HG03159 (cell line): ENCODE data around the gene DEPDC1.
"Not testable (repeated sequence)": the region's sequence is repeated elsewhere in the genome, so short reads cannot be mapped to it uniquely, and the experiment has no call there.

Experiments
- ATAC-seq: cut with Tn5 transposase; IDR thresholded peaks from one replicate; pipeline ENCODE4 v1.9.1; 2021; ENCODE audit warnings: mild to moderate bottlenecking, moderate library complexity; ENCODE audit not compliant: unreplicated experiment

The DEPDC1 gene, protein sequence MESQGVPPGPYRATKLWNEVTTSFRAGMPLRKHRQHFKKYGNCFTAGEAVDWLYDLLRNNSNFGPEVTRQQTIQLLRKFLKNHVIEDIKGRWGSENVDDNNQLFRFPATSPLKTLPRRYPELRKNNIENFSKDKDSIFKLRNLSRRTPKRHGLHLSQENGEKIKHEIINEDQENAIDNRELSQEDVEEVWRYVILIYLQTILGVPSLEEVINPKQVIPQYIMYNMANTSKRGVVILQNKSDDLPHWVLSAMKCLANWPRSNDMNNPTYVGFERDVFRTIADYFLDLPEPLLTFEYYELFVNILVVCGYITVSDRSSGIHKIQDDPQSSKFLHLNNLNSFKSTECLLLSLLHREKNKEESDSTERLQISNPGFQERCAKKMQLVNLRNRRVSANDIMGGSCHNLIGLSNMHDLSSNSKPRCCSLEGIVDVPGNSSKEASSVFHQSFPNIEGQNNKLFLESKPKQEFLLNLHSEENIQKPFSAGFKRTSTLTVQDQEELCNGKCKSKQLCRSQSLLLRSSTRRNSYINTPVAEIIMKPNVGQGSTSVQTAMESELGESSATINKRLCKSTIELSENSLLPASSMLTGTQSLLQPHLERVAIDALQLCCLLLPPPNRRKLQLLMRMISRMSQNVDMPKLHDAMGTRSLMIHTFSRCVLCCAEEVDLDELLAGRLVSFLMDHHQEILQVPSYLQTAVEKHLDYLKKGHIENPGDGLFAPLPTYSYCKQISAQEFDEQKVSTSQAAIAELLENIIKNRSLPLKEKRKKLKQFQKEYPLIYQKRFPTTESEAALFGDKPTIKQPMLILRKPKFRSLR

DNA sequence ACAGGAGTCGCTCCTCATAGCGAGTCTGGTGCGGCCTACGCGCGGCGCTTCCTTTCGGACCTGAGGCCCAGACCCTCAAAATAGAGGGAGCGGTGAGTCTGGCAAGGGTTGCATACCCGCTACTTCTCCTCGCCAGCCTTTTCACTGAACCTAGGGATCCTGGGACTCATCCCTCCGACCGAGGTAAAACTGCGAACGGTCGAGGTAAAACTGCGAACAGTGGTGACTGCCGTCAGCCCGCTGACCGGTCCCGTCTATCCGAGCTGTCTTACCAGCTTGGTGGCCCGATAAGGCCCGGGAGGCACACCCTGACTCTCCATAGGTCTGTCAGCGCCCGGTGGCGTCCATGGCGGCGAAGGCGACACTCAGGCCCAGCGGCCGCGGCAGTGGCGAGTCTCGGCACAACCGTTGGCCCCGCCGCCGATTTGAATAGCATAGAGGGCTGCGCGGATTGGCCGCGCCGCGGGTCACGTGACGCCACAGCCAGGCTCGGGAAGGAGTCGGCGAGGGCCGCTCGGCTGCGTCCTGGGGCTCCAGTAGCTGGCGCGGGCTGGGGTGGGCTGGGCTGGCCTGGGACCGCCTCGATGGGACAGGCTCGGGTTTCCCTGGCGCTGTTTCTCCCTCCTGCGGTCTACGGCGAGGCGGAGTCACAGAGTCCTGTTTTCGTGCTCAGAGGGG, at the start of gene DEPDC1:
Gene DEPDC1, minus strand, starts transcription at position 403 of the 678 bp plus-strand sequence. Its CDS starts 83 bp downstream, at position 320.
- ATAC-seq = peak; percentile 96

DNA sequence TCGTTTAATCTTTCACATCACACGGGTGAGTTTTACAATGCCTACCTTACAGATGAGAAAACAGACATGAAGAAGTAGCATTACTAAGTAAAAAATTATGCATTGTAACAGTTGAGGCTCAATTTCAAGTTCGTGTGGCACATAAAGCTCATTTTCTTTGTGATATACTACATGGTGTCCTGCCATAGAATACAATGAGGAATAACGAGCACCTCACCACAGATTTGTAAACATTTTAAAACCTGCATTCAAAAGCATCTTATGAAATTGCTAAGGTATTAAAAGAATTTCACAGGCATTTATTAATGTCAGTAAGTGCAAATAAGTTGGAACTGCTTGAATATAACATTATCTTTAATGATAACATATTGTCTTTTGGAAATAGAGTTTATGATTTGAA, 47.8 kb upstream of the DEPDC1 start:
- ATAC-seq = no peak

DNA sequence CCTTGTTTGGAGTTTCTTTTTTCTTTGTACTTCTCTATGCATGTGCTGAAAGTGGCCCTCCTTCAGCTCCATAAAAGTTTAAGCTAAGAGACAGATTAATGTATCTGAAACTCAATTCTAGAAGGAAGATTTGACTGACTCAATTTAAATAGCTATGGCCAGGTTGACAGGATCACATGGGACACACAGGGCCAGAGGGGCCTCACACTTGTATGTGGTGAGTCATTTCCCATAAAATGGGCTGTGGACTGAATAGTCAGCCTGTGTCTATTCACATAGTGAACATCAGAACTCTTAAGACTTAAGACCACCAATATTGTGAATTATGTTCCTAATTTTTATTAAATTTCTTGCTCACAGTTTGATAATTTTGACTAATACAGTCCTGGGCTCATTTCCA, 45.7 kb upstream of the DEPDC1 start:
- no peak for ATAC-seq

DNA sequence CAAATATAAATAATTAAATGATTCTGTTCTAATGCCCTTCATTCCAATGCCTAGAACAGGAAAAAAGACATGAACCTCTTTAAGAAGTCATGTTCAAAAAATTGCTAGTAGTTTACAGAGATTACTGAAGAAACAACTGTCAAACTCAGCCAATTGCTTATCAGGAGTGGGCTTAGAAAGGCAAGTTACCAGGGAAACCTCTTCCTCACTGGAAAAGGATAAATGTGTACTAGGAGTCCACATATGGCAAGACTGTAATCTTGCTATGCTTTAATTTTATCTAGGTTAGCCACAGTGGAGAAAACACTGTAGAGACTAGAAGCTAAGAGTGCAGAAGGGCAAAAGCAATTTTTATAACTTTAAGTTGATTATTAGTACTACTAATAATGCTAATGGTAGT, 42.1 kb upstream of the DEPDC1 start:
- ATAC-seq = no peak

DNA sequence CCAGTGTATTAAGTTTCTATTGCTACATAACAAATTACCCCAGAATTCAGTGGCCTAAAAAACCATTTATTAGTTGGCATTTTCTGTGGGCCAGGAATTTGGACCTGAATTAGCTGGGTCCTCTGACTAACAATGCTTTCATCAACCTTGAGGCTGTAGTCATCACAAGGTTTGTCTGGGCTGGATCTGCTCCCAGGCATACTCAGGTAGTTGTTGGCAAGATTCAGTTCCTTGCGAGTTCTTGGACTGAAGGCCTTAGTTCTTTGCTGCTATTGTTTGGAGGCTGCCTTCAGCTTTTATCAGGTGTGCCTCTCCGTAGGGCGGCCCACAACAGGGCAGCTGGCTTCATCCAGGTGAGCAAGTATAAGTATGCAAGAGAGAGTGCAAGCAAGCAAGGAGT, 31.4 kb upstream of the DEPDC1 start:
- ATAC-seq = no peak

DNA sequence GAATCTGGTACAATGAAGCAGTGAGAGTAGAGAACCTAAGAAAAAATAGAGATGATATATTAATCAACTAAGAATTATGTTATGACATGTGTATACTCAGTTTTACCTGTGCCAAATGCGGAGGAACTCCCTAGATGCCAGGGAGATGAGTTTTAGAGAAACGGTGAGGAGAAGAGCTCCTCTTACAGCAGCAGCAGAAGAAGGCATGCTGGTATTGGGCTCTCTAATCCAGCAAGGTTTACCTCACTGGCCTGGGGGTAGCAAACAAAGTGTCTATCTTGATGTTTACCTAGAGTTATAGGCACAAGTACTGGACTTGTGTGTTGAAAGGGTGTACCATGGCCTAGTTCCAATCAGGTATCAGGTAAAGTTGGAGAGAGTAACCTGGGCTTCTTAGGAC, 28.9 kb upstream of the DEPDC1 start:
- no peak for ATAC-seq

DNA sequence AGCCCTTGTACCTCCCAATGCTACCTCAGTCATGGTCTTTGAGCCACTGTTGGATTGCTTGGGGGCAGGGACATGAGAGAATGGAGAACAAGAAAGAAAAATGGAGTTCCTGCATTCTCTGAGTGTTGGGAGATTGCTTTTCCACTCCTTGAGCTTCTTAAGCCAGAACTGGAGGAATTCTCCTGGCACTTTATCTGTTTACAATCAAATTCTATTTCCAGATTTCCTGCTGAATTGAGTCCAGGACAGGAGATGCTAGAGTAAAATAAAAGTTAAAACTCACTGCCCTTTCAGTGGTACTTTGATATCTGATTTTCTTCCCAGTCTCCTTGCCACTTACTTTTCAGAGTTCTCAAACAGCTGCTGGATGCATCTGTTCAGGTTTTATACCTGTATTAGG, 24.4 kb upstream of the DEPDC1 start:
- no peak for ATAC-seq

DNA sequence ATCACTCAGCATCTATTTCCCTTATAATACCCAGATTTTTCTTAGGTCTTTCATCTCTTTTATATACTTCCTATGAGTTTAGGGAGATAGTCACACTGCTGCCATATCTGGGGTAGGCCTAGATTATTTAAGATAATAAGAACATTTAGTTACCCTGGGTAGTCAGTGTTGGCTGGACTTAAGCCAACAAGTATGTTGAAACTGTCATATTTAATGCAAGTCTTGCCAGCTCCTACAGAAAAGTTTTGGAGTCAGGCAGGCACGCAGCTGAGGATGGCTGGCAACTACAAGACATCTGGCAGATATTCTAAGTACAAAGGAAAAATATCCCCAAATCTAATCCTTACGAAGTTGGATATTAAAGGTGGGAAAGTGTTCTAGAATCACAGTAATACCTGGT, 19.2 kb upstream of the DEPDC1 start:
- no peak for ATAC-seq

DNA sequence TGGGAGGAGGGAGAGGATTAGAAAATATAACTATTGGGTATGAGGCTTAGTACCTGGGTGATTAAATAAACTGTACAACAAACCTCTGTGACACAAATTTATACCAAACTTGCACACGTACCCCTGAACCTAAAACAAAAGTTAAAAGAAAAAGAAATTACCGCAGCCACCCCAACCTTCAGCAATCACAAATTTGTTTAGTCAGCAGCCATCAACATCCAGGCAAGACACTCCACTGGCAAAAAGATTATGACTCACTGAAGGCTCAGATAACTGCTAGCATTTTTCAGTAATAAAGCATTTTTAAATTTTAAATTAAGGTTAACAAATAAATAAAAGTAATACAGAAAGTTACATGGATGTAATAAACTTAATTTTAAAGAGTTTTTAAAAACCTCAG, 14.4 kb upstream of the DEPDC1 start:
- ATAC-seq = no peak

DNA sequence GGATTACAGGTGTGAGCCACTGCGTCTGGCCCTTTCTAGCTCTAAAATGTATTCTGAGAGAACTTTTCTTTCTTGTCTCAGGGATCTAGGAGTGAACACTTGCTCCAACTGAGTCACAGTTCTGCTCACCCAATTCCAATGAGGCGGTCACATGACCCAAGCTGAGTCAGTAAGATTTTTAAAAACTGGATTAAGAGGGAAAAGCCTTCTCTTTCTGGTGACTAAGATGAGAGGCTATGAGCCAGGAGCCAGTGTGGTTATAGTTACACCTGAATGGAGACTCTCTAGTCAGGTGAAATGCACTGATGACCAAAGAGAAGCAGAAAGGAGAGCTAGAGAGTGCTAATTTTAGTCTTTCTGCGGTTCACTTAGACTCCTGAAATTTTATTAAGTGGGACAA, 9.5 kb upstream of the DEPDC1 start:
- no peak for ATAC-seq

DNA sequence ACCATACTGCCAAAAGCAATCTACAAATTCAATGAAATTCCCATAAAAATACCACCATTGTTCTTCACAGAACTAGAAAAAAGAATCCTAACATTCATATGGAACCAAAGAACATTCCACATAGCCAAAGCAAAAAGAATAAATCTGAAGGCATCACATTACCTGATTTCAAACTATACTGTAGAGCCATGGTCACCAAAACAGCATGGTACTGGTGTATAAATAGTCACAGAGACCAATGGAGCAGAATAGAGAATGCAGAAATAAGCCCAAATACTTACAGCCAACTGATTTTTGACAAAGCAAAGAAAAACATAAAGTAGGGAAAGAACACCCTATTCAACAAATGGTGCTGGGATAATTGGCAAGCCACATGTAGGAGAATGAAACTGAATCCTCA, 6.2 kb upstream of the DEPDC1 start:
- ATAC-seq = no peak

DNA sequence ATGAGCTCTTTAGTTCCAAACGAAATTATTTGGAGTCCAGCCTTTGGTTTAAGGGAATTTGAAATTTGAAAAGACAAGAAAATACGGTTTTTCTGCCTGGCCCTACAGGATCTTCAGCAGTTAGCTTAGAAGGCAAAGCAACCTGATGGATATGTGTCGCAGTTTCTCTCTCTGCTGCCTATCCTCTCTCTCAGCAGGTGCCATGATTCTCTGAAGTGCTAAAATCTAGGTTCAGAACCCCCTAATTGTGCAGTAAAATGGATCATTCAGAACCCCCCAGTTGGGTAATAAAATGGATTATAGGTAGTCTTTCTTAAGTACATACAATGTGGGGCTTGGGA, 446 bp upstream of the DEPDC1 start:
- ATAC-seq = peak; percentile 25

DNA sequence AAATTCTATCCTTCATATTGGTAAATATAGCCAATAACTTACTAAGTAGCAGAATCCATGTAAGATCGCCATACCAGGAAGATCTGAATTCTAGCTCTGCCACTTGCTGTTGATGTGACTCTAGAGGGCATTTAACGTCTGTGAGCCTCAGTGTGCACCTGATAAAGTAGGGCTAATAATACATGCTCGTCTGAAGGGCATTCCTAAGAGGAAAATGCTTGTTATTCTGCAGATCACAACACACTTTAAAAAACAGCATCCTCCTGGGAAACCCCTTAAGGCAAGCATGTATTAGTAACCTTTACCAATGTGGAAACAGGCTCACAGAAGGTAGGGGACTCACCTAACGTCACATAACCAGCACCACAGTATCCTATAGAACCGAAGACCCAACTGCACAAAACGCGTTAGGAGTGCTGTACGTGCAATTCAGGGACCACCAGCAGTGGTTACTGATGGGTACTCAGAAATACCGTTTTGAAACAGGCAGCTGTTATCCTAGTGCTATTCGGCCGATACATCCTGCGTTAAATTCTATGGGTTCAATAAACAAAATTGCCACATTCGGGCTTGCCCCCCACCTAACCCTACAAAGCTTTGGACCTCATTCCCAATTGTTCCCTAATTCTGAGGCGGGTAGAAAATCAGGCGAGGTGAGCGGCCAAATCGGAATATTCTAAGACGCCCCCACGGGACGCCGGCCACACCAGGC, 758 bp downstream of the DEPDC1 start:
- ATAC-seq = peak; percentile 17

DNA sequence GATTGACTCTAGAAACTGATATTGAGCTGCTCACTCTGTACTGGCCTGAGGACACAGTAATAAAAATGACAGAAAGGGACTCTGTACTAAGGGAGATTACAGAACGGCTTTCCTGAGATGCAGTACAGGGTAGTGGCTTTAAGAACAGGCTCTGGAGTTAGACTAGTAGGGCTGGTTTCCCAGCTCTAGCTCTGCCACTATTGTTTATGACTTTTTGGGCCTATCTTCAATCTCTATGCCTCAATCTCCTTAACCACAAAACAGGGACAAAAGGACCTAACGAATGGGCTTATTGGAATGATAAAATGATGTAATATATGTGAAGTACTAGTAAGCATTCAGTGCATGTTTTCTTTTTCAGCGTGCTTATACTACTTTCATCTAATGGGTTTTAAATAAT, 1.4 kb downstream of the DEPDC1 start:
- no peak for ATAC-seq

DNA sequence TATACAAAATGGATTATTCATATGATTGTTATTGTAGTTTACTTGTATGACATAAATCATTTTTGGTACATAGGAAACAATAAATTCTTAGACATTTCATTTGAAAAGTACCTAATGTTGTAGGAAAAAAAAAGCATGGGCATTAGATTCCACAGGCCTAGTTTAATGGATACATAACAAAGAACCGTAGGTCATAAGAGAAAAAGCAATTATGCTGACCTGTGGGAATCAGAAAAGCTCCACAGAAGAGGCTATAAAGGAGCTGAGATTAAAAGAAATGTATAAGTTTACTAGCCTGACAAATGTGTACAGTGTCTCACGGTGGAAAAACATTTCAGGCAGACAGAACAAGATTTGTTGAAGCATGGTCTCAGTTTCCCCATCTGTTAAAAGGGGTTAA, 3.7 kb downstream of the DEPDC1 start:
- ATAC-seq = no peak

DNA sequence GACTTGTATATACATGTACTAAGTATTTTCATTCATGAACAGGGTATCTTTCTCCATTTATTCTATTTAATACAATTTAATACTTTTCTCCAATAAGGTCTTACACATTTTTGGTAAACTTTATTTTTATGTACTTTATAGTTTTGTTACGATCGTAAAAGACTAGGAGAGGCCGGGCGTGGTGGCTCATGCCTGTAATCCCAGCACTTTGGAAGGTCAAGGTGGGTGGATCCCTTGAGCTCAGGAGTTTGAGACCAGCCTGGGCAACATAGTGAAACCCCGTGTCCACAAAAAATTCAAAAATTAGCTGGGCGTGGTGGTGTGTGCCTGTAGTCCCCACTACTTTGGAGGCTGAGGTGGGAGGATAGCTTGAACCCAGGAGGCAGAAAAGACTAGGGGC, 4.6 kb downstream of the DEPDC1 start:
- not testable (repeated sequence) for ATAC-seq

DNA sequence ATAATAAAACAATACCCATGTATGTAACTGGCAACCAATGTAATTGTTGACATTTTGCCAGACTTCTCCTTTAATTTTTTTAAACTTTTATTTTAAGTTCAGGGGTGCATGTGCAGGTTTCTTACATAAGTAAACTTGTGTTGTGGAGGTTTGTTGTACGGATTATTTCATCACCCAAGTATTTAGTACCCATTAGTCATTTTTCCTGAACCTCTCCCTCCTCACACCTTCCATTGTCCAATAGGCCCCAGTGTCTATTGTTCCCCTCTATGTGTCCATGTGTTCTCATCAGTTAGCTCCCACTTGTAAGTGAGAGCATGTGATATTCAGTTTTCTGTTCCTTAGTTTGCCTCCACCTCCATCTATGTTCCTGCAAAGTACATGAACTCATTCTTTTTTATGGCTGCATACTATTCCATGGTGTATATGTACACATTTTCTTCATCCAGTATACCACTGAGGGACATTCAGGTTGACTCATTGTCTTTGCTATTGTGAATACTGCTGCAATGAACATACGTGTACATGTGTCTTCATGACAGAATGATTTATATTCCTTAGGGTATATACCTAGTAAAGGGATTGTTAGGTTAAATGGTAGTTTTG, 6.7 kb downstream of the DEPDC1 start:
- no peak for ATAC-seq

DNA sequence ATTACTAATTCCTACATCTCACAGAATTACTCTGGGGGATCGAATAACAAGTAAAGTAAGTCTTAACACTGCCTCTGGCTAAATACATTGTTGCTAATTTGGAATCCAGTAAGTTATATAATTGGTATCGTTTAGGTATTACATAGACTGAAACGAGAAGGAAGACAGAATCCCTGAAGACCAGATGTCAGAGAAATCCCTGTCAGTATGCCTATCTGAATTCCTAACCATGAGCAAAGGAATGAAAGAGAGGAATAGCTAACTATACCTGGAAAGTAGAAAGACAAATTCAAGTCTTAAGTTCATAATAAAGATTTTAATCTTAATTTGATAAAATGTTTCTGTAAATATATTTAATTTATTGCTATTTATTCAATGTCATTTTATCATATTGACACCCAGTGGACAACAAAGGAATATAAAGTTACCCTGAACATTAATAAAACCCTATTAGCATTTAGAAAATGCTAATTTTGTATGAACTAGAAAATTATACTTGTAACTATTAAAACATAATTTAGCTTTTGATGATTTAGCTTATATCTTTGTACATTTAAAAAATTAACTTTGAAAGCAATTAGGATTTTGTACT, 11.4 kb downstream of the DEPDC1 start:
- no peak for ATAC-seq

DNA sequence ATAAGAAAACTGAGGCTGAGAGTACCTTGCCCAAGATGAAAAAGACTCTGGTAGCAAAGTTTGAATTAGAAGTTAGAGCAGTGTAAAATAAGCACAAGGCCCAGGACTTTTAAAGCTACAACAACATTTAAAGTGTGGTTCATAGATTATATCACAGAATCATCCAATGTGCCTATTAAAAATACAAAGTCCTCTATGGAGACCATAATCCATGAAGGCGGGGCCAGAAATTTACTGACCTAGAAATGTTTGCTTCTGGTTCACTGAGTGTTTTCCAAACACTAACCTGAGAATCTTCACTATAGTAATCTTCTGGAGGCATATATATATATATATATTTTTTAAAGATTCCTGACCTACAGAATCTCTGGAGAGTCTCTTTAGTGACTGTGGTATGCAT, 12.3 kb downstream of the DEPDC1 start:
- ATAC-seq = no peak

DNA sequence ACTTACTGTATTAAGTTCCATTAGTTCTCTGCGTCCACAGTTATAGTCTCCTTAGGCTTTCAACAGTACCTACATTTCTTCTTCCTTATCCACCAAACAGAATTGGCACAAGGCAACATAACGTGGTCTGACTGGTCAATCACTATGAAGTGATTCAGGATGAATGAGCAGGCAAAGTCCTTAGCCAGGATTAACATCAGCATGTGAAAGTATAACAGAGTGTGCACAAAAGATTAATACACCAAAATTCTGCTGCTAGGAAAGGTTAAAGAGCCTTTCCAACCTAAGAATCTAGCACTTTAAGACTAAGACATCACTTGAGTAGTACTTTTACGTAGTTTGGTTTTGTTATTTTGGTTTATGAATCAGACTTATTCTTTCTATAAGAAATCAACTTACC, 15.8 kb downstream of the DEPDC1 start:
- ATAC-seq = no peak
